Endothelial cell (in vitro differentiated cells): Measurements from ENCODE around the gene PLCG2. TPM values are rescaled to one million over a fixed set of nuclear protein-coding genes. Genes with fewer than 3 reads are reported as not detected.

Experiments
- DNase-seq: peaks from one replicate; pipeline ENCODE4 v3.0.0; 2021; ENCODE audit warnings: low spot score
- H3K27ac Mint-ChIP-seq: one replicate; pipeline ENCODE4 v1.8.0; 2021; ENCODE audit warnings: mixed read lengths, inconsistent platforms; ENCODE audit not compliant: unreplicated experiment
- H3K27me3 Mint-ChIP-seq: one replicate; pipeline ENCODE4 v1.8.0; 2021; ENCODE audit warnings: mild to moderate bottlenecking, moderate library complexity, mixed read lengths, inconsistent platforms; ENCODE audit not compliant: unreplicated experiment
- H3K36me3 Mint-ChIP-seq: one replicate; pipeline ENCODE4 v1.8.0; 2021; ENCODE audit warnings: mild to moderate bottlenecking, low read depth, mixed read lengths, inconsistent platforms; ENCODE audit not compliant: unreplicated experiment
- H3K4me1 Mint-ChIP-seq: one replicate; pipeline ENCODE4 v1.8.0; 2021; ENCODE audit warnings: mild to moderate bottlenecking, mixed read lengths, inconsistent platforms; ENCODE audit not compliant: unreplicated experiment
- H3K4me3 Mint-ChIP-seq: one replicate; pipeline ENCODE4 v1.8.0; 2021; ENCODE audit warnings: mild to moderate bottlenecking, mixed read lengths, inconsistent platforms; ENCODE audit not compliant: unreplicated experiment
- H3K9me3 Mint-ChIP-seq: one replicate; pipeline ENCODE4 v1.8.0; 2021; ENCODE audit warnings: mixed read lengths, inconsistent platforms; ENCODE audit not compliant: unreplicated experiment
- CTCF ChIP-seq: fragments of 200-600 bp; sonication (generic); IDR thresholded peaks from one replicate; pipeline ENCODE4 v1.5.0; 2021; ENCODE audit warnings: antibody characterized with exemption; ENCODE audit not compliant: unreplicated experiment
- total RNA-seq: library from RNA; stranded (reverse); fragmentation: NEBNext Ultra II Directional; extraction: Animal tissue kit (Norgen Biotek cat#: 25700); gene quantifications from one replicate; pipeline ENCODE4 v1.2.1, GENCODE V29; 2021; ENCODE audit not compliant: unreplicated experiment

Gene PLCG2
- total RNA-seq, 1 donor from 2014 or later = 103 TPM

GRCh38 chr16:81850197-81850944 is 71.3 kb downstream of the PLCG2 start:
- H3K9me3 Mint-ChIP-seq = no peaks in the 10 kb centered on the region

GRCh38 chr16:81852347-81852746 is 73.3 kb downstream of the PLCG2 start:
- Mint-ChIP-seq H3K27ac (no peak overlapping the region), H3K36me3 (peaks cover 13% of the 10 kb centered on the region), H3K4me3 (no peak overlapping the region), H3K4me1 (peaks cover 4% of the 10 kb centered on the region), H3K9me3 (peaks cover 4% of the 10 kb centered on the region), H3K27me3 (no peaks in the 10 kb centered on the region)
- TF ChIP-seq CTCF = no peak
- DNase-seq = no peak

More at GRCh38 chr16:81850197-81850944, 71.3 kb downstream of the PLCG2 start:
- peaks cover under 1% of the 10 kb centered on the region for H3K36me3 Mint-ChIP-seq
- no peak for DNase-seq
- TF ChIP-seq CTCF = no peak
- H3K27ac Mint-ChIP-seq = no peak overlapping the region
- no peaks in the 10 kb centered on the region for H3K27me3 Mint-ChIP-seq
- H3K4me3 Mint-ChIP-seq = no peak overlapping the region
- H3K4me1 Mint-ChIP-seq = peaks cover under 1% of the 10 kb centered on the region

- H3K27me3 Mint-ChIP-seq = peaks cover 2% of the 10 kb centered on the region
- TF ChIP-seq CTCF = no peak
- H3K27ac Mint-ChIP-seq = no peak overlapping the region
- H3K4me1 Mint-ChIP-seq = peaks cover 4% of the 10 kb centered on the region
- H3K4me3 Mint-ChIP-seq = no peak overlapping the region
- peaks cover 24% of the 10 kb centered on the region for H3K36me3 Mint-ChIP-seq
- H3K9me3 Mint-ChIP-seq = peaks cover 4% of the 10 kb centered on the region
- no peak for DNase-seq
Observed at GRCh38 chr16:81855552-81856153, 76.6 kb downstream of the PLCG2 start.

- Mint-ChIP-seq H3K27ac (no peak overlapping the region), H3K9me3 (peaks cover 4% of the 10 kb centered on the region), H3K4me3 (no peak overlapping the region), H3K36me3 (peaks cover 28% of the 10 kb centered on the region), H3K27me3 (peaks cover 5% of the 10 kb centered on the region), H3K4me1 (peaks cover 16% of the 10 kb centered on the region)
- no peak for TF ChIP-seq CTCF
- DNase-seq = no peak
Observed at GRCh38 chr16:81860287-81861266, 81.5 kb downstream of the PLCG2 start.
